SK-N-SH (cell line): ENCODE data around the gene WDR7.

Experiments
- EZH2phosphoT487 ChIP-seq: fragments of 200-600 bp; sonication (generic); IDR thresholded peaks from 2 replicates; pipeline ENCODE4 v1.6.1; 2017; ENCODE audit warnings: low read depth, mixed run types, mild to moderate bottlenecking, antibody characterized with exemption, moderate library complexity, borderline replicate concordance
- FOXM1 ChIP-seq: IDR thresholded peaks from 2 replicates; pipeline ENCODE4 v1.4.0; 2012; ENCODE audit warnings: low read depth, mild to moderate bottlenecking
- GABPA ChIP-seq: IDR thresholded peaks from 2 replicates; pipeline ENCODE4 v1.4.0; 2012; ENCODE audit warnings: low read depth, mild to moderate bottlenecking
- JUND ChIP-seq: IDR thresholded peaks from 2 replicates; pipeline ENCODE4 v1.4.0; 2012
- SMC3 ChIP-seq: IDR thresholded peaks from 2 replicates; pipeline ENCODE4 v1.6.1; 2012; ENCODE audit warnings: low read depth, low read length, improper control_type of control experiment
- TF ChIP-seq, protein P1 (sequence below): fragments of 200-600 bp; sonication (generic); IDR thresholded peaks from 2 replicates; pipeline ENCODE4 v1.6.1; 2017; ENCODE audit warnings: antibody characterized with exemption, mild to moderate bottlenecking, moderate library complexity

- TF ChIP-seq SMC3 = no peak
- no peak for TF ChIP-seq FOXM1
- TF ChIP-seq, protein P1, sequence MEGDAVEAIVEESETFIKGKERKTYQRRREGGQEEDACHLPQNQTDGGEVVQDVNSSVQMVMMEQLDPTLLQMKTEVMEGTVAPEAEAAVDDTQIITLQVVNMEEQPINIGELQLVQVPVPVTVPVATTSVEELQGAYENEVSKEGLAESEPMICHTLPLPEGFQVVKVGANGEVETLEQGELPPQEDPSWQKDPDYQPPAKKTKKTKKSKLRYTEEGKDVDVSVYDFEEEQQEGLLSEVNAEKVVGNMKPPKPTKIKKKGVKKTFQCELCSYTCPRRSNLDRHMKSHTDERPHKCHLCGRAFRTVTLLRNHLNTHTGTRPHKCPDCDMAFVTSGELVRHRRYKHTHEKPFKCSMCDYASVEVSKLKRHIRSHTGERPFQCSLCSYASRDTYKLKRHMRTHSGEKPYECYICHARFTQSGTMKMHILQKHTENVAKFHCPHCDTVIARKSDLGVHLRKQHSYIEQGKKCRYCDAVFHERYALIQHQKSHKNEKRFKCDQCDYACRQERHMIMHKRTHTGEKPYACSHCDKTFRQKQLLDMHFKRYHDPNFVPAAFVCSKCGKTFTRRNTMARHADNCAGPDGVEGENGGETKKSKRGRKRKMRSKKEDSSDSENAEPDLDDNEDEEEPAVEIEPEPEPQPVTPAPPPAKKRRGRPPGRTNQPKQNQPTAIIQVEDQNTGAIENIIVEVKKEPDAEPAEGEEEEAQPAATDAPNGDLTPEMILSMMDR = no peak
- TF ChIP-seq JUND = no peak
- no peak for TF ChIP-seq GABPA
- no peak for TF ChIP-seq EZH2phosphoT487
These were observed 324.1 kb downstream of the WDR7 start for GRCh38 chr18:56975276-56975675.
